ENCODE results near the gene PPFIA3.
A peak's percentile ranks its signal among the peaks of the same experiment; 100 is the strongest.

PPFIA3 gene

GRCh38 chr19:49132974-49133609 is 13.7 kb downstream of the PPFIA3 start:
- H3K4me3 Mint-ChIP-seq: no peak overlapping the region
- H3K9me3 Mint-ChIP-seq: peaks cover 4% of the 10 kb centered on the region
- peaks cover 20% of the 10 kb centered on the region for H3K4me1 Mint-ChIP-seq
- H3K36me3 Mint-ChIP-seq (ENCODE audit: low read depth): peaks cover 33% of the 10 kb centered on the region
- H3K27me3 Mint-ChIP-seq (ENCODE audit: low read depth): no peaks in the 10 kb centered on the region
- H3K27ac Mint-ChIP-seq: no peak overlapping the region
- no peak for TF ChIP-seq CTCF (IDR thresholded peaks at IDR 0.05; ENCODE audit: unreplicated experiment in 3 of 3)

- H3K4me1 Mint-ChIP-seq: peaks cover 14% of the 10 kb centered on the region
- H3K9me3 Mint-ChIP-seq: peaks cover 4% of the 10 kb centered on the region
- H3K27me3 Mint-ChIP-seq (ENCODE audit: low read depth): no peaks in the 10 kb centered on the region
- no peak for TF ChIP-seq CTCF (IDR thresholded peaks at IDR 0.05; ENCODE audit: unreplicated experiment in 3 of 3)
- no peak overlapping the region for H3K27ac Mint-ChIP-seq
- peaks cover 33% of the 10 kb centered on the region for H3K36me3 Mint-ChIP-seq (ENCODE audit: low read depth)
- H3K4me3 Mint-ChIP-seq: no peak overlapping the region
Measured at GRCh38 chr19:49133621-49134454, 14.5 kb downstream of the PPFIA3 start.

GRCh38 chr19:49135686-49136085 is 16.3 kb downstream of the PPFIA3 start:
- H3K4me1 Mint-ChIP-seq: peaks cover 10% of the 10 kb centered on the region
- peaks cover 4% of the 10 kb centered on the region for H3K9me3 Mint-ChIP-seq
- no peaks in the 10 kb centered on the region for H3K27me3 Mint-ChIP-seq (ENCODE audit: low read depth)

GRCh38 chr19:49136771-49137171 is 17.4 kb downstream of the PPFIA3 start:
- TF ChIP-seq CTCF (IDR thresholded peaks at IDR 0.05; ENCODE audit: unreplicated experiment in 3 of 3): no peak
- Mint-ChIP-seq H3K27me3 (ENCODE audit: low read depth) (peaks cover 6% of the 10 kb centered on the region), H3K4me1 (peaks cover 15% of the 10 kb centered on the region), H3K36me3 (ENCODE audit: low read depth) (peaks cover 33% of the 10 kb centered on the region), H3K4me3 (peak overlapping the region in 1 of 3 experiments; percentile 17), H3K27ac (no peak overlapping the region), H3K9me3 (peaks cover 4% of the 10 kb centered on the region)

More at GRCh38 chr19:49135686-49136085, 16.3 kb downstream of the PPFIA3 start:
- H3K27ac Mint-ChIP-seq: no peak overlapping the region
- peaks cover 33% of the 10 kb centered on the region for H3K36me3 Mint-ChIP-seq (ENCODE audit: low read depth)
- no peak overlapping the region for H3K4me3 Mint-ChIP-seq
- TF ChIP-seq CTCF (IDR thresholded peaks at IDR 0.05; ENCODE audit: unreplicated experiment in 3 of 3): no peak

- H3K36me3 Mint-ChIP-seq (ENCODE audit: low read depth): peaks cover 12% of the 10 kb centered on the region
- H3K27ac Mint-ChIP-seq: no peak overlapping the region
- peaks cover 6% of the 10 kb centered on the region for H3K27me3 Mint-ChIP-seq (ENCODE audit: low read depth)
- peaks cover 34% of the 10 kb centered on the region for H3K4me1 Mint-ChIP-seq
- peak overlapping the region; percentile 67 to 79 (median 77) for H3K4me3 Mint-ChIP-seq
- peaks cover 4% of the 10 kb centered on the region for H3K9me3 Mint-ChIP-seq
- TF ChIP-seq CTCF (IDR thresholded peaks at IDR 0.05; ENCODE audit: unreplicated experiment in 3 of 3): no peak
Measured at GRCh38 chr19:49140951-49141350, 21.6 kb downstream of the PPFIA3 start.

All from nephron (organoid).